GM12872 (cell line): Measurements from ENCODE around the gene KRTAP5-1.

Experiments used
- CTCF ChIP-seq: IDR thresholded peaks from 3 replicates; pipeline ENCODE4 v1.5.1; 2011; ENCODE audit warnings: low read depth, mild to moderate bottlenecking, low read length, moderate library complexity; ENCODE audit not compliant: insufficient read depth

The KRTAP5-1 gene

GRCh38 chr11:1628506-1629325, 43.6 kb upstream of the KRTAP5-1 start:
- TF ChIP-seq CTCF: peak; percentile 94

GRCh38 chr11:1625541-1625940, 40.5 kb upstream of the KRTAP5-1 start:
- no peak for TF ChIP-seq CTCF

GRCh38 chr11:1624621-1625020, 39.5 kb upstream of the KRTAP5-1 start:
- no peak for TF ChIP-seq CTCF

- TF ChIP-seq CTCF: no peak
Measured at GRCh38 chr11:1623716-1624115, 38.6 kb upstream of the KRTAP5-1 start.

- TF ChIP-seq CTCF: no peak
Measured at GRCh38 chr11:1622086-1622485, 37.0 kb upstream of the KRTAP5-1 start, which contains the start of gene KRTAP5-4. Gene KRTAP5-4, minus strand, starts transcription at chr11:1622138. Its CDS starts 45 bp downstream, at chr11:1622093.

- no peak for TF ChIP-seq CTCF
Measured at GRCh38 chr11:1619449-1619848, 34.4 kb upstream of the KRTAP5-1 start.

GRCh38 chr11:1618231-1618630, 33.1 kb upstream of the KRTAP5-1 start:
- no peak for TF ChIP-seq CTCF

- no peak for TF ChIP-seq CTCF
Measured at GRCh38 chr11:1608363-1608762, 23.3 kb upstream of the KRTAP5-1 start, which contains the start of gene KRTAP5-3. Gene KRTAP5-3, minus strand, starts transcription at chr11:1608463. Its CDS starts 78 bp downstream, at chr11:1608385.
